Mesenteric fat pad (tissue), 1 donor: ENCODE measurements around the gene MGST1. TPM values are rescaled to one million over a fixed set of nuclear protein-coding genes. Genes with fewer than 3 reads are reported as not detected.
"Not testable (repeated sequence)": the region's sequence is repeated elsewhere in the genome, so short reads cannot be mapped to it uniquely, and the experiment has no call there.

Experiments used
- DNase-seq: peaks from one replicate; pipeline ENCODE4 v3.0.0-alpha.2; 2020; ENCODE audit warnings: low spot score
- total RNA-seq: library from RNA; stranded (reverse); fragmentation: NEBNext Ultra II Directional; extraction: Animal tissue kit (Norgen Biotek cat#: 25700); gene quantifications from one replicate; pipeline ENCODE4 v1.2.1, GENCODE V29; 2021
- donor health status: DM: yes; HTN: yes; CAD: no.

The MGST1 gene
- total RNA-seq, 1 donor from 2014 or later, result 1,962 TPM

- DNase-seq, result no peak
Measured at GRCh38 chr12:16350682-16351081, 3.2 kb downstream of the MGST1 start.

- no peak for DNase-seq
Measured at GRCh38 chr12:16352481-16352880, 5.0 kb downstream of the MGST1 start.

GRCh38 chr12:16358878-16359277 lies 11.4 kb downstream of the MGST1 start:
- DNase-seq, result no peak

GRCh38 chr12:16359512-16360491 lies 12.4 kb downstream of the MGST1 start:
- DNase-seq, result no peak

- DNase-seq, result no peak
Measured at GRCh38 chr12:16361142-16361783, 13.8 kb downstream of the MGST1 start.

DNA sequence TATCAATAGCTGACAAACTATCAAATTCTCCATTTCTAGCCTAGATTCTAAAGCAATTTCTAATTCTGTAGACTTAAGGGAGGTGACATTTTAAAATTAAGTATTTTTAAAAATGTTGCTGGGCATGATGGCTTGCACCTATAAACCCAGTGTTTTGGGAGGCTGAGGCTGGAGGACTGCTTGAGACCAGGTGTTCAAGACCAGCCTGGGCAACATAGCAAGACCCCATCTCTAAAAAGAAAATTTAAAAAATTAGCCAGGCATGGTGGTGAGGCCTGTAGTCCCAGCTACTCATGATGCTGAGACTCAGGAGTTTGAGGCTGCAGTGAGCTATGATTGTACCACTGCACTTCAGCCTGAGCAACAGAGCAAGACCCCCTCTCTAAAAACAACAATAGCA lies 15.1 kb downstream of the MGST1 start:
- no peak for DNase-seq

DNA sequence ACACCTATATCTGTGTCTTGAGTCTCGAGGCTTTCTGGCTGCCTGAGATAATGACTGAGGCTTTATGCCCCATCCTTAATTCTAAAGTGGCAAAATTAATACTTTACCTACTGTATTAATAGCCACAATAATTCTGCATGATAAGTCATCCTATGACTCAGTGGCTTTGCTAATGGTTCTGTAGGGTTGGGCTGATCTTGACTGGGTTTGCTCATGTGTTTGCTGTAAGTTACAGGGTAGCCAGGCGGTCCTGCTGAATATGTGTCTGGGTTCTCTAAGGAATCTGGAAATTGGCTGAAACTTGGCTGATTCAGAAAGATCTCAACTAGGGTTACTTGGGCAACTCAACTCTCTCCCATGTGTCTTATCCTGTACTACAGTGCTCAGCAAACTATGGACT lies 21.7 kb downstream of the MGST1 start:
- no peak for DNase-seq

DNA sequence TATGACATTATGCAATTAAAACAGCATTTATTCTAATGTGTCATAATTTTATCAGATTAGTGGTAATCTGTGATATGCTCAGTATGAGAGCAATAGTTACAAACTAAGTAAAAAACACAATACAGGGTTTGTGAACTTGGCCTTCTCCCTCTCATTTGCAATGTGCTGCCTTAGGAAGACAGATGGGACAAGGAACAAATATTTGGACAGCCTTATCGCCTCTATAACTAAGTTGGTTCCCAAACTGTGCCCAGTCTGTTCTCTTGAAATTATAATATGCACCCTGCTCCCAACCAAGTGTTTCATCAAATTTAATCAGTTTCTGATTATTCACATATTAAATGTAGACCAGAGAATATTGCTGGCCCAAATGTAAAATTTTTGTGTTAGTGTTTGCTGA lies 22.7 kb downstream of the MGST1 start:
- DNase-seq, result no peak

GRCh38 chr12:16382652-16383312 lies 35.3 kb downstream of the MGST1 start:
- DNase-seq, result not testable (repeated sequence)

DNA sequence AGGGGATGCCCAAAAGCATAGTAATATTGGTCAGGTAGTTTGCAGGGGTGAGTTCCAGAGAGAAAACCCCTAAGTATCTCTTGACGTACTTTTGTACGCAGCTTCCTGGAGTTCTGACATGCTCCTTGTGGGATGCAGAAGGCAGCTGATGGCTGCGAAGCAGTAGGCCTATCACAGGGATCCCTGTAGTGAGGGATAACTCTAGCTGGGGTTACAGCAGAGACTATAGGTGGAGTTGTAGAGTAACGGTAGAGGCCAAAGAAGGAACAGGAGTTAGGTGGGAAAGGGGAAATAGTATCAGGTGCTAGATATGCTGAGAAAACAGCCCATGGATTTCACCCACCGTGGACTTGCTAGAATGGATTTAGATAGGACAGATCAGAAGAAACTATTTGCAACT lies 37.3 kb downstream of the MGST1 start:
- DNase-seq, result no peak

DNA sequence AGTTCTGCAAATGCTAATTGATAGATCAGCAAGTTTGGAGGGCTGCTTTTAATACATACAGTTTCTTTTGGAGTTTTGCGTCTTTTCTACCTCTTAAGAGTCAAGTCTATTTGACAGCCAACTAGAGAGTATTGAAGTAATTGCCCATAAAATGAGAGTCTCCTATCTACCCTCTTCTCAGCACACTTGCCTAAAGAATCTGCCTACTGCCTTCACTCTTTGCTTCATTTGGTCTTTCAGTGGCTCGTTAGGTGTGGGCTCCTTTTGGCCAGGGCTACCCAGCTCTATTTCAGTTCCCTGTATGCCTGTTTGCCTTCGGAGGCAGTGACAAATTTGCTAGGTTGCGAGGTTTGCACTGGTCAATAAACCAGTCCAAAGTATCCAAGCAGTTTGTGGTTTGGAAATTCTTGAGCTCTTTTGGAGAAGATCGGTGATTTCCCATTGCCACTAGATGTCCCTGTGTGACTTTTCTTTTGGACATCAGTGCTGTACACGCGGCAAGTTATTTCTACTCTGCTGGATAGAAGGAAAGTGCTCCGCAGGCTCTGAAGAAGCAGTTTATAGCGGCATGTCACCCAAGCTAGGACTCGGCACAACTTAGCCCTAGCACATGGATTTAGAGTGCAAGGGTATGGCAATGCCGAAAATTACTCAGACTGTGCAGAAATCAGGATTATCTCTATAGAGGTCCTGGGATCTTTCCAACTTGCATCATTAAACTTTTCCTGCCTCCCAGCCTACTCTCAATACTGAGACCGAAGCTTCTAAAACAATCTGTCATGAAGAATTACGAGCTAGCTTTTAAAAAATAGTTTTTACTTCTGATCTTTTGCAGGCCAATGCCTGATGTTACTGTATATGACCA lies 38.6 kb downstream of the MGST1 start:
- DNase-seq, result no peak

GRCh38 chr12:16387919-16388318 lies 40.5 kb downstream of the MGST1 start:
- DNase-seq, result no peak

GRCh38 chr12:16389594-16389993 lies 42.1 kb downstream of the MGST1 start:
- no peak for DNase-seq

GRCh38 chr12:16392846-16393535 lies 45.5 kb downstream of the MGST1 start:
- DNase-seq, result no peak

GRCh38 chr12:16399101-16399500 lies 51.7 kb downstream of the MGST1 start:
- DNase-seq, result no peak

DNA sequence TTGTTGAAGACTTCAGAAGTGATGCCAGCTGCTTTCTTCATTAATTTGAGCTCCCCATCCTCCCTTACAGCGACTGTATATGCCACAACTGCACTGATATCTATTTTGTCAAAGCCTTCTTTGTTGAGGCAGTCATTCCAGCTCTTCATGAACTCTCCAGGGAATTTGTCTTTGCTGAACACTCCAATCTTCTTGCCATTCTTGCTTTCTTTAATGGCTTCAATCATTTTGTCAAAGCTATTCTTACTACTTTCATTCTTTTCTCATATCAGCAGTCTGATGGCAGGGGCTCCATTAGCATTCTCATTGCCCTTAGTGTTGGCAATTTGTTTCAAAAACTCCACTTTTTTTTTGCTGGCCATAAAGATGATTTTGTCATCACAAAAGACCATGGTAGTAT lies 54.4 kb downstream of the MGST1 start:
- DNase-seq, result not testable (repeated sequence)

- DNase-seq, result no peak
Measured at GRCh38 chr12:16407346-16407745, 59.9 kb downstream of the MGST1 start.
